ENCODE results near the gene PAQR5. TPM values are rescaled to one million over a fixed set of nuclear protein-coding genes. Genes with fewer than 3 reads are reported as not detected.

The PAQR5 gene
- polyA plus RNA-seq, 1 experiment, result 2.8 TPM

GRCh38 chr15:69280783-69281182, 17.9 kb upstream of the PAQR5 start:
- ChIA-PET POLR2A (no interaction called here), CTCF (interaction anchor here (1.0 kb wide), 1 partner anchor 11 kb away, joined by 3 read pairs; no protein-coding TSS in a partner anchor)
- no peak overlapping the region for H3K4me3 ChIP-seq (ENCODE audit: low read depth, low read length)
- DNase-seq (ENCODE audit: low read depth), result no peak
- no peak for TF ChIP-seq CTCF (IDR thresholded peaks at IDR 0.05; ENCODE audit: insufficient read depth, low read depth, low read length)
- no peaks in the 10 kb centered on the region for H3K36me3 ChIP-seq (ENCODE audit: control insufficient read depth, insufficient read depth, low read length)
- no peaks in the 10 kb centered on the region for H3K27me3 ChIP-seq (ENCODE audit: control insufficient read depth, insufficient read depth, low read length)

- ChIA-PET POLR2A (no interaction called here), CTCF (interaction anchor here (1.6 kb wide), 1 partner anchor 16 kb away, joined by 3 read pairs; the partner anchor contains the start of gene PAQR5)
- TF ChIP-seq CTCF (IDR thresholded peaks at IDR 0.05; ENCODE audit: insufficient read depth, low read depth, low read length), result no peak
- DNase-seq (ENCODE audit: low read depth), result no peak
- no peak overlapping the region for H3K4me3 ChIP-seq (ENCODE audit: low read depth, low read length)
- H3K36me3 ChIP-seq (ENCODE audit: control insufficient read depth, insufficient read depth, low read length), result no peaks in the 10 kb centered on the region
- no peaks in the 10 kb centered on the region for H3K27me3 ChIP-seq (ENCODE audit: control insufficient read depth, insufficient read depth, low read length)
Observed at GRCh38 chr15:69282104-69282743, 16.5 kb upstream of the PAQR5 start.

GRCh38 chr15:69285834-69286233, 12.9 kb upstream of the PAQR5 start:
- DNase-seq (ENCODE audit: low read depth), result no peak
- H3K27me3 ChIP-seq (ENCODE audit: control insufficient read depth, insufficient read depth, low read length), result no peaks in the 10 kb centered on the region
- no peaks in the 10 kb centered on the region for H3K36me3 ChIP-seq (ENCODE audit: control insufficient read depth, insufficient read depth, low read length)
- POLR2A ChIA-PET, result no interaction called here
- TF ChIP-seq CTCF (IDR thresholded peaks at IDR 0.05; ENCODE audit: insufficient read depth, low read depth, low read length), result no peak
- H3K4me3 ChIP-seq (ENCODE audit: low read depth, low read length), result no peak overlapping the region
- CTCF ChIA-PET, result no interaction called here

GRCh38 chr15:69288011-69288410, 10.7 kb upstream of the PAQR5 start:
- ChIA-PET CTCF (no interaction called here), POLR2A (no interaction called here)
- no peak for TF ChIP-seq CTCF (IDR thresholded peaks at IDR 0.05; ENCODE audit: insufficient read depth, low read depth, low read length)
- H3K36me3 ChIP-seq (ENCODE audit: control insufficient read depth, insufficient read depth, low read length), result no peaks in the 10 kb centered on the region
- DNase-seq (ENCODE audit: low read depth), result no peak
- no peaks in the 10 kb centered on the region for H3K27me3 ChIP-seq (ENCODE audit: control insufficient read depth, insufficient read depth, low read length)
- no peak overlapping the region for H3K4me3 ChIP-seq (ENCODE audit: low read depth, low read length)

- ChIA-PET POLR2A (no interaction called here), CTCF (interaction anchor here (0.7 to 1.8 kb wide), 3 partner anchors 11 to 229 kb away, joined by 3 to 4 read pairs (median 3); no protein-coding TSS in a partner anchor)
- H3K36me3 ChIP-seq (ENCODE audit: control insufficient read depth, insufficient read depth, low read length), result no peaks in the 10 kb centered on the region
- no peak overlapping the region for H3K4me3 ChIP-seq (ENCODE audit: low read depth, low read length)
- no peaks in the 10 kb centered on the region for H3K27me3 ChIP-seq (ENCODE audit: control insufficient read depth, insufficient read depth, low read length)
- no peak for DNase-seq (ENCODE audit: low read depth)
- no peak for TF ChIP-seq CTCF (IDR thresholded peaks at IDR 0.05; ENCODE audit: insufficient read depth, low read depth, low read length)
Observed at GRCh38 chr15:69288531-69289341, 10.0 kb upstream of the PAQR5 start.

Data from BJ (cell line).